ENCODE data around the gene MUC12.
"Not testable (repeated sequence)": the region's sequence is repeated elsewhere in the genome, so short reads cannot be mapped to it uniquely, and the experiment has no call there.

- TF ChIP-seq, protein P1, sequence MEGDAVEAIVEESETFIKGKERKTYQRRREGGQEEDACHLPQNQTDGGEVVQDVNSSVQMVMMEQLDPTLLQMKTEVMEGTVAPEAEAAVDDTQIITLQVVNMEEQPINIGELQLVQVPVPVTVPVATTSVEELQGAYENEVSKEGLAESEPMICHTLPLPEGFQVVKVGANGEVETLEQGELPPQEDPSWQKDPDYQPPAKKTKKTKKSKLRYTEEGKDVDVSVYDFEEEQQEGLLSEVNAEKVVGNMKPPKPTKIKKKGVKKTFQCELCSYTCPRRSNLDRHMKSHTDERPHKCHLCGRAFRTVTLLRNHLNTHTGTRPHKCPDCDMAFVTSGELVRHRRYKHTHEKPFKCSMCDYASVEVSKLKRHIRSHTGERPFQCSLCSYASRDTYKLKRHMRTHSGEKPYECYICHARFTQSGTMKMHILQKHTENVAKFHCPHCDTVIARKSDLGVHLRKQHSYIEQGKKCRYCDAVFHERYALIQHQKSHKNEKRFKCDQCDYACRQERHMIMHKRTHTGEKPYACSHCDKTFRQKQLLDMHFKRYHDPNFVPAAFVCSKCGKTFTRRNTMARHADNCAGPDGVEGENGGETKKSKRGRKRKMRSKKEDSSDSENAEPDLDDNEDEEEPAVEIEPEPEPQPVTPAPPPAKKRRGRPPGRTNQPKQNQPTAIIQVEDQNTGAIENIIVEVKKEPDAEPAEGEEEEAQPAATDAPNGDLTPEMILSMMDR (IDR thresholded peaks at IDR 0.05): not testable (repeated sequence)
- TF ChIP-seq EP300 (IDR thresholded peaks at IDR 0.05): not testable (repeated sequence)
Observed at GRCh38 chr7:100923616-100924015, 45.7 kb upstream of the MUC12 start.

Measured in gastroesophageal sphincter (tissue), 3 donors.